ENCODE measurements around the gene BTBD17. TPM values are rescaled to one million over a fixed set of nuclear protein-coding genes. Genes with fewer than 3 reads are reported as not detected.
A peak's percentile ranks its signal among the peaks of the same experiment; 100 is the strongest.

The BTBD17 gene
- total RNA-seq, 6 donors from 2014 or later = 1.2 TPM; not detected in 5

- ATAC-seq (ENCODE audit: low FRiP score in 2 of 2) (peak in 1 of 2 donors; percentile 13), DNase-seq (no peak)
- H3K4me1 ChIP-seq = no peaks in the 10 kb centered on the region
- no peak overlapping the region for H3K27ac ChIP-seq
- no peak overlapping the region for H3K4me3 ChIP-seq
- no peaks in the 10 kb centered on the region for H3K27me3 ChIP-seq
- H3K9me3 ChIP-seq = no peaks in the 10 kb centered on the region
- 84 to 89% methylated on average over 17 of the region's 17 CpGs for WGBS, 2 donors
- TF ChIP-seq EP300 (IDR thresholded peaks at IDR 0.05) (no peak), POLR2A (IDR thresholded peaks at IDR 0.05) (no peak), POLR2AphosphoS5 (IDR thresholded peaks at IDR 0.05) (no peak)
- TF ChIP-seq, protein P1, sequence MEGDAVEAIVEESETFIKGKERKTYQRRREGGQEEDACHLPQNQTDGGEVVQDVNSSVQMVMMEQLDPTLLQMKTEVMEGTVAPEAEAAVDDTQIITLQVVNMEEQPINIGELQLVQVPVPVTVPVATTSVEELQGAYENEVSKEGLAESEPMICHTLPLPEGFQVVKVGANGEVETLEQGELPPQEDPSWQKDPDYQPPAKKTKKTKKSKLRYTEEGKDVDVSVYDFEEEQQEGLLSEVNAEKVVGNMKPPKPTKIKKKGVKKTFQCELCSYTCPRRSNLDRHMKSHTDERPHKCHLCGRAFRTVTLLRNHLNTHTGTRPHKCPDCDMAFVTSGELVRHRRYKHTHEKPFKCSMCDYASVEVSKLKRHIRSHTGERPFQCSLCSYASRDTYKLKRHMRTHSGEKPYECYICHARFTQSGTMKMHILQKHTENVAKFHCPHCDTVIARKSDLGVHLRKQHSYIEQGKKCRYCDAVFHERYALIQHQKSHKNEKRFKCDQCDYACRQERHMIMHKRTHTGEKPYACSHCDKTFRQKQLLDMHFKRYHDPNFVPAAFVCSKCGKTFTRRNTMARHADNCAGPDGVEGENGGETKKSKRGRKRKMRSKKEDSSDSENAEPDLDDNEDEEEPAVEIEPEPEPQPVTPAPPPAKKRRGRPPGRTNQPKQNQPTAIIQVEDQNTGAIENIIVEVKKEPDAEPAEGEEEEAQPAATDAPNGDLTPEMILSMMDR (IDR thresholded peaks at IDR 0.05) = no peak
- H3K36me3 ChIP-seq = no peaks in the 10 kb centered on the region
Observed at GRCh38 chr17:74387365-74388218, 25.9 kb upstream of the BTBD17 start.

DNA sequence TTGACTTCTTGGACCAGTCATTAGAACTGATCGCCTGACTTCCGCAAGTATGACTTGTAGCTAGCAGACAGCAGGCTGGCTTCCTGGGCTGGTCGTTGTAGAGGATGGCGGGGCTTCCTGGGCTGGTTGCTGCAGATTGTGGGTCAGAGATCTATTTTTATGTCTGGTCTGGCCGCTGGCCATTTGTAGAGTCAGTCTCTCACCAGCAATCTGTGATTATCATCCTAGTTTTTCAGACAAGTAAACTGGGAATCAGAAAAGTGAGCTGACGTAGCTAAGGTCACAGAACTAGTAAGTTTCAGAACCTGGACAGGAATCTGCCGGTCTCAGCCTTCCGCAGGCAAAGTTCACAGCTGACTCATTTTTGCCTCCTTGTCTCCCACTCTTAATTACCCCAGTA lies 24.7 kb upstream of the BTBD17 start:
- Histone ChIP-seq H3K27ac (no peak overlapping the region), H3K36me3 (no peaks in the 10 kb centered on the region), H3K4me3 (no peak overlapping the region), H3K27me3 (no peaks in the 10 kb centered on the region), H3K9me3 (no peaks in the 10 kb centered on the region), H3K4me1 (no peaks in the 10 kb centered on the region)
- TF ChIP-seq POLR2AphosphoS5 (IDR thresholded peaks at IDR 0.05) (no peak), EP300 (IDR thresholded peaks at IDR 0.05) (no peak), POLR2A (IDR thresholded peaks at IDR 0.05) (no peak)
- TF ChIP-seq, protein P1 (IDR thresholded peaks at IDR 0.05) = no peak
- no peak for ATAC-seq (ENCODE audit: low FRiP score in 2 of 2)
- DNase-seq = no peak
- WGBS, 2 donors = 57 to 63% methylated on average over 8 of the region's 8 CpGs

DNA sequence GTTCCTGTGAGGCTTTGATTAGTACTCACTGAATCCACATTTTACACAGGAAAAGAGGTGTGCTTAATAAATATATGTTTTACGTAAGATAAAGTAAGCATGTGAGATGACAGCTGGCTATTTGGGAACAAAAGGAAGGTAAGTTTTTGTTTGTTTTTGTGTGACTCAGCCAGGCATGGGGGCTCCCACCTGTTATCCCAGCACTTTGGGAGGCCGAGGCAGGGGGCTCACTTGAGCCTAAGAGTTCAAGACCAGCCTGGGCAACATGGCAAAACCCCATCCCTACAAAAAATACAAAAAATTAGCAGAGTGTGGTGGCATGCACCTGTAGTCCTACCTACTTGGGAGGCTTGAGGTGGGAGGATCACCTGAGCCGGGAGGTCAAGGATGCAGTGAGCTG lies 23.5 kb upstream of the BTBD17 start:
- ATAC-seq (ENCODE audit: low FRiP score in 2 of 2) (no peak), DNase-seq (no peak)
- TF ChIP-seq POLR2AphosphoS5 (IDR thresholded peaks at IDR 0.05) (no peak), POLR2A (IDR thresholded peaks at IDR 0.05) (no peak), EP300 (IDR thresholded peaks at IDR 0.05) (no peak)
- TF ChIP-seq, protein P1 (IDR thresholded peaks at IDR 0.05) = no peak
- 90 to 91% methylated on average over 3 of the region's 3 CpGs for WGBS, 2 donors
- Histone ChIP-seq H3K27me3 (no peaks in the 10 kb centered on the region), H3K36me3 (no peaks in the 10 kb centered on the region), H3K27ac (no peak overlapping the region), H3K4me3 (no peak overlapping the region), H3K4me1 (peaks cover 1 to 9% (median 3%) of the 10 kb centered on the region in 4 donors), H3K9me3 (no peaks in the 10 kb centered on the region)

DNA sequence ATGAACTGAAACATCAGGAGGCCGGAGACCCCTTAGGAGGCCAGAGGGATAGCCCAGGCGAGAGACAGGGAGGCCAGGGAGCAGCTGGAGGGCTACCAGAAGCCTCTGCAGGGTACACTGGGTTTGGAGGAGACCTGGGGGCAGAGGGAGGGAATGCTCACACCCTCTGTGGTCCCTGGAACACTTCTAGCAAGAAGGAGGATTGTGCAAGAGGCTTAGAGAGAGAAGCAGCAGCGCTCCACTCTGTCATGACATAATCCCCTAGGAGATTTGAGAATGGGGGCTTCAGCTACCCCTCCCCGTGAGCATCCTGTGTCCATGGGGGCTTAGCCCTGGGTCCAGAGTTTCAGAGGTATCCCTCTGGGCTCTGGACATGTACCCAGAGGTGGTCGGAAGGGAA lies 21.5 kb upstream of the BTBD17 start:
- ATAC-seq (ENCODE audit: low FRiP score in 2 of 2) (no peak), DNase-seq (no peak)
- Histone ChIP-seq H3K4me1 (peaks cover 12 to 21% (median 16%) of the 10 kb centered on the region in 4 donors), H3K27me3 (no peaks in the 10 kb centered on the region), H3K9me3 (no peaks in the 10 kb centered on the region), H3K36me3 (no peaks in the 10 kb centered on the region), H3K27ac (no peak overlapping the region), H3K4me3 (no peak overlapping the region)
- no peak for TF ChIP-seq EP300 (IDR thresholded peaks at IDR 0.05)
- TF ChIP-seq, protein P1 (IDR thresholded peaks at IDR 0.05) = no peak
- TF ChIP-seq POLR2A (IDR thresholded peaks at IDR 0.05) = no peak
- WGBS, 2 donors = 89 to 90% methylated on average over 5 of the region's 5 CpGs
